H1 (cell line): ENCODE measurements around the gene SHC3. TPM values are rescaled to one million over a fixed set of nuclear protein-coding genes. Genes with fewer than 3 reads are reported as not detected.

Source experiments
- CTCF ChIA-PET: fragments of 300-600 bp; sonication (Branson Sonifier 250); formaldehyde crosslinking; loops from one replicate; lab custom pipeline; 2021; ENCODE audit not compliant: partially characterized antibody; lab: Charles Lee
- POLR2A ChIA-PET: fragments of 300-600 bp; sonication (Branson Sonifier 250); formaldehyde crosslinking; loops from one replicate; lab custom pipeline; 2021; ENCODE audit warnings: inconsistent platforms; ENCODE audit not compliant: partially characterized antibody; lab: Charles Lee
- DNase-seq, 2 experiments: peaks; one replicate each; pipeline versions ENCODE4 v3.0.0 to v3.0.0-alpha.2; 2010 to 2022; ENCODE audit warnings: low spot score in 2 of 2, low read depth in 1 of 2, mixed read lengths in 1 of 2
- FAIRE-seq: peaks from 2 replicates; lab custom pipeline; 2011; peaks lifted over from hg19 to GRCh38; lab: Jason Lieb, UNC
- H2AFZ ChIP-seq: 2 replicates; pipeline ENCODE4 v1.8.1; 2012; ENCODE audit warnings: low read length, inconsistent platforms
- H2AK5ac ChIP-seq: 2 replicates; pipeline ENCODE4 v1.6.1; 2013; ENCODE audit warnings: low read depth, low read length
- H2BK120ac ChIP-seq: replicated peaks from 2 replicates; pipeline ENCODE3; 2013; ENCODE audit warnings: low read depth, low read length, inconsistent platforms
- H2BK12ac ChIP-seq: 2 replicates; pipeline ENCODE4 v1.6.1; 2013; ENCODE audit warnings: low read depth, low read length
- H2BK15ac ChIP-seq: 2 replicates; pipeline ENCODE4 v1.6.1; 2013; ENCODE audit warnings: low read length
- H2BK20ac ChIP-seq: 2 replicates; pipeline ENCODE4 v1.6.1; 2013; ENCODE audit warnings: low read length
- H2BK5ac ChIP-seq: 2 replicates; pipeline ENCODE4 v1.6.1; 2013; ENCODE audit warnings: low read depth, low read length
- H3K14ac ChIP-seq: 2 replicates; pipeline ENCODE4 v1.6.1; 2013; ENCODE audit warnings: inconsistent platforms; ENCODE audit not compliant: insufficient read length
- H3K18ac ChIP-seq: 2 replicates; pipeline ENCODE4 v1.6.1; 2013; ENCODE audit warnings: low read length; ENCODE audit errors: extremely low read depth
- H3K23ac ChIP-seq: 2 replicates; pipeline ENCODE4 v1.6.1; 2013; ENCODE audit warnings: inconsistent platforms; ENCODE audit not compliant: insufficient read length
- H3K23me2 ChIP-seq: 2 replicates; pipeline ENCODE4 v1.6.1; 2013; ENCODE audit warnings: low read depth, low read length
- H3K27ac ChIP-seq: 2 replicates; pipeline ENCODE4 v1.6.1; 2011; ENCODE audit warnings: low read depth, low read length, inconsistent platforms
- H3K27me3 ChIP-seq, 4 experiments: replicated peaks in 1 of 4; 1 replicate in 1 of 4; 2 replicates in 3 of 4; pipeline versions ENCODE4 v1.6.1 to v1.8.1; 2011 to 2013; ENCODE audit warnings: low read length in 3 of 4, mild to moderate bottlenecking in 3 of 4, inconsistent platforms in 2 of 4, mixed read lengths in 2 of 4, moderate library complexity in 1 of 4; ENCODE audit not compliant: control insufficient read depth in 3 of 4, insufficient read depth in 3 of 4; ENCODE audit errors: extremely low read depth in 1 of 4
- H3K36me3 ChIP-seq, 4 experiments: 2 replicates each; pipeline versions ENCODE4 v1.6.1 to v1.8.1; 2011 to 2013; ENCODE audit warnings: mild to moderate bottlenecking in 4 of 4, low read length in 3 of 4, moderate library complexity in 2 of 4, control low read depth in 1 of 4, inconsistent platforms in 1 of 4; ENCODE audit not compliant: insufficient read depth in 4 of 4, control insufficient read depth in 2 of 4
- H3K4ac ChIP-seq: replicated peaks from 2 replicates; pipeline ENCODE3; 2013; ENCODE audit warnings: low read length, low read depth, mixed read lengths, inconsistent platforms; ENCODE audit not compliant: insufficient read length
- H3K4me1 ChIP-seq, 4 experiments: replicated peaks in 1 of 4; 1 replicate in 1 of 4; 2 replicates in 3 of 4; pipeline versions ENCODE4 v1.6.1 to v1.8.1; 2011 to 2013; ENCODE audit warnings: low read length in 3 of 4, inconsistent platforms in 2 of 4, mixed read lengths in 1 of 4; ENCODE audit not compliant: insufficient read depth in 4 of 4, control insufficient read depth in 3 of 4
- H3K4me2 ChIP-seq, 2 experiments: 2 replicates each; pipeline versions ENCODE4 v1.6.1 to v1.8.1; 2011 to 2013; ENCODE audit warnings: low read depth in 2 of 2, low read length in 2 of 2, control low read depth in 1 of 2, inconsistent platforms in 1 of 2, mild to moderate bottlenecking in 1 of 2; ENCODE audit not compliant: insufficient read depth in 1 of 2
- H3K4me3 ChIP-seq, 4 experiments: fragments of 200-600, 300-600 bp in 1 of 4; sonication (generic), shearing (Covaris generic), sonication (Bioruptor Twin) in 1 of 4; 2 replicates each; pipeline versions ENCODE4 v1.5.1 to v1.8.1; 2011 to 2016; ENCODE audit warnings: low read length in 4 of 4, low read depth in 3 of 4, control low read depth in 2 of 4, inconsistent platforms in 2 of 4, mild to moderate bottlenecking in 2 of 4, mixed read lengths in 1 of 4, moderate library complexity in 1 of 4; ENCODE audit not compliant: insufficient read depth in 2 of 4; ENCODE audit errors: extremely low read depth in 1 of 4
- H3K56ac ChIP-seq: replicated peaks from 2 replicates; pipeline ENCODE3; 2013; ENCODE audit warnings: low read depth, mild to moderate bottlenecking, mixed read lengths, low read length, inconsistent platforms; ENCODE audit not compliant: insufficient read length
- H3K79me1 ChIP-seq: 2 replicates; pipeline ENCODE4 v1.6.1; 2013; ENCODE audit warnings: low read depth, low read length, control low read depth
- H3K79me2 ChIP-seq, 2 experiments: 2 replicates each; pipeline versions ENCODE4 v1.6.1 to v1.8.1; 2012 to 2013; ENCODE audit warnings: low read length in 2 of 2, mild to moderate bottlenecking in 2 of 2, inconsistent platforms in 1 of 2; ENCODE audit not compliant: insufficient read depth in 2 of 2, control insufficient read depth in 1 of 2
- H3K9ac ChIP-seq, 4 experiments: replicated peaks in 1 of 4; 1 replicate in 1 of 4; 2 replicates in 3 of 4; pipeline versions ENCODE4 v1.6.1 to v1.8.1; 2011 to 2013; ENCODE audit warnings: low read depth in 3 of 4, low read length in 3 of 4, control low read depth in 2 of 4, mild to moderate bottlenecking in 2 of 4, moderate library complexity in 2 of 4, inconsistent platforms in 1 of 4; ENCODE audit errors: extremely low read depth in 1 of 4
- H3K9me3 ChIP-seq, 2 experiments: 2 replicates each; pipeline versions ENCODE4 v1.6.1 to v1.8.1; 2012 to 2013; ENCODE audit warnings: mild to moderate bottlenecking in 2 of 2, moderate library complexity in 2 of 2, control low read depth in 1 of 2, inconsistent platforms in 1 of 2, low read depth in 1 of 2, low read length in 1 of 2, mixed read lengths in 1 of 2; ENCODE audit not compliant: insufficient read depth in 2 of 2
- H4K20me1 ChIP-seq, 2 experiments: replicated peaks in 1 of 2; 2 replicates each; pipeline versions ENCODE3 to v1.8.1; 2011 to 2013; ENCODE audit warnings: inconsistent platforms in 2 of 2, low read length in 2 of 2, mild to moderate bottlenecking in 1 of 2; ENCODE audit not compliant: insufficient read depth in 2 of 2, control insufficient read depth in 1 of 2
- H4K5ac ChIP-seq: 2 replicates; pipeline ENCODE4 v1.6.1; 2013; ENCODE audit warnings: low read length, low read depth, mixed read lengths, inconsistent platforms; ENCODE audit not compliant: insufficient read length
- H4K8ac ChIP-seq: 2 replicates; pipeline ENCODE4 v1.8.0; 2013; ENCODE audit warnings: mild to moderate bottlenecking, moderate library complexity, low read length, inconsistent platforms; ENCODE audit not compliant: insufficient read depth; ENCODE audit errors: extremely low read depth
- H4K91ac ChIP-seq: replicated peaks from 2 replicates; pipeline ENCODE3; 2013; ENCODE audit warnings: low read length, mixed read lengths, inconsistent platforms; ENCODE audit not compliant: insufficient read length
- CHD2 ChIP-seq: IDR thresholded peaks from 2 replicates; pipeline ENCODE4 v1.6.1; 2012; ENCODE audit warnings: low read length, improper control_type of control experiment
- GTF2F1 ChIP-seq: IDR thresholded peaks from 2 replicates; pipeline ENCODE4 v1.6.1; 2012; ENCODE audit warnings: low read depth, low read length, improper control_type of control experiment, borderline replicate concordance
- HDAC2 ChIP-seq, 2 experiments: fragments of 300-600 bp in 1 of 2; sonication (generic) in 1 of 2; IDR thresholded peaks; 2 replicates each; pipeline ENCODE4 v1.6.1; 2011 to 2012; ENCODE audit warnings: low read depth in 2 of 2, low read length in 2 of 2, mild to moderate bottlenecking in 2 of 2, moderate library complexity in 2 of 2, borderline replicate concordance in 1 of 2, inconsistent platforms in 1 of 2
- NANOG ChIP-seq: IDR thresholded peaks from 2 replicates; pipeline ENCODE4 v1.6.1; 2011; ENCODE audit warnings: low read length, low read depth, mild to moderate bottlenecking, inconsistent platforms; ENCODE audit not compliant: insufficient read depth, poor library complexity, severe bottlenecking
- WGBS, 2 experiments: shearing (Covaris generic) in 1 of 2; methylation state at CpG; one replicate each; pipeline versions ENCODE4 v1.1.6 to v1.1.7; 2013 to 2015; ENCODE audit warnings: low lambda C conversion rate in 2 of 2, mixed read lengths in 2 of 2, inconsistent platforms in 1 of 2, low coverage in 1 of 2, missing lambda C conversion rate in 1 of 2; ENCODE audit not compliant: insufficient replicate concordance in 2 of 2, insufficient coverage in 1 of 2, insufficient read length in 1 of 2; ENCODE audit errors: extremely low coverage in 1 of 2, missing lambda C conversion rate in 1 of 2; 5-methylcytosine and 5-hydroxymethylcytosine counted together
- polyA plus RNA-seq, 7 experiments: library from polyadenylated mRNA; depleted of rRNA in 3 of 7; stranded (reverse) in 5 of 7; unstranded in 2 of 7; fragments of >200 nt in 5 of 7; fragments of 200-250 nt in 2 of 7; gene quantifications; 1 replicate in 5 of 7; 2 replicates in 1 of 7; 4 replicates in 1 of 7; pipeline versions ENCODE4 v1.2.1 to v1.2.3, GENCODE V29; 2011 to 2013; ENCODE audit warnings: missing spikeins in 2 of 7, mixed read lengths in 2 of 7
- total RNA-seq: library from RNA; stranded (reverse); fragmentation: NEBNext Ultra II Directional; extraction: Animal tissue kit (Norgen Biotek cat#: 25700); gene quantifications from 2 replicates; pipeline ENCODE4 v1.2.1, GENCODE V29; 2021
- TF ChIP-seq, protein P1 (sequence below), 3 experiments: IDR thresholded peaks; 1 replicate in 2 of 3; 2 replicates in 1 of 3; pipeline versions ENCODE4 v1.5.1 to v1.6.1; 2011; ENCODE audit warnings: low read length in 3 of 3, mild to moderate bottlenecking in 3 of 3, inconsistent platforms in 2 of 3, low read depth in 1 of 3, moderate library complexity in 1 of 3; ENCODE audit not compliant: insufficient read depth in 1 of 3; ENCODE audit errors: control extremely low read depth in 1 of 3
- TF ChIP-seq, protein P2 (sequence below): IDR thresholded peaks from 2 replicates; pipeline ENCODE4 v1.6.1; 2011; ENCODE audit warnings: low read length, improper control_type of control experiment

SHC3 gene
- total and polyA plus RNA-seq, 2 of the 8 experiments (the other 6 are each of a cell fraction or from before 2014, with no cell fraction given): 1.4 to 7.1 TPM

- Histone ChIP-seq H2BK5ac (no peak overlapping the region), H3K4ac (no peak overlapping the region), H3K56ac (no peak overlapping the region), H2AFZ (no peak overlapping the region), H3K4me1 (peaks cover 0 to 7% (median 4%) of the 10 kb centered on the region in 4 experiments; a peak in 3 of 7 replicates), H3K79me1 (no peaks in the 10 kb centered on the region), H2AK5ac (0 out of 2 replicates have a peak overlapping the region, but pooled peaks have one; percentile 9), H4K8ac (no peak overlapping the region), H3K27me3 (peaks cover 0 to 3% (median 0%) of the 10 kb centered on the region in 4 experiments; a peak in 1 of 7 replicates), H3K4me2 (no peak overlapping the region; a peak in 1 of 4 replicates), H3K23ac (no peak overlapping the region), H2BK20ac (no peak overlapping the region), H3K18ac (peak overlapping the region; percentile 19), H3K14ac (no peak overlapping the region), H3K9ac (no peak overlapping the region), H4K91ac (no peak overlapping the region), H4K20me1 (peaks cover 0 to 12% of the 10 kb centered on the region in 2 experiments), H3K27ac (no peak overlapping the region), H2BK12ac (peak overlapping the region; percentile 43; the same call in 1 of the 2 replicates), H3K79me2 (peaks cover 0 to 5% of the 10 kb centered on the region in 2 experiments; a peak in 2 of 4 replicates), H4K5ac (no peak overlapping the region), H3K9me3 (no peaks in the 10 kb centered on the region; a peak in 1 of 4 replicates), H3K23me2 (peaks cover 12% of the 10 kb centered on the region), H3K4me3 (no peak overlapping the region), H2BK15ac (no peak overlapping the region), H3K36me3 (peaks cover 0 to 2% (median 0%) of the 10 kb centered on the region in 4 experiments; a peak in 1 of 8 replicates), H2BK120ac (no peak overlapping the region)
- no peak for FAIRE-seq
- CTCF ChIA-PET: interaction anchor here (0.6 to 1.1 kb wide), 4 partner anchors 20 to 437 kb away, joined by 3 read pairs; no protein-coding TSS in a partner anchor
- WGBS, 2 experiments: 85% methylated on average over 8 of the region's 8 CpGs; no CpG with 5 or more reads in 1 of the 2 experiments
- POLR2A ChIA-PET: no interaction called here
- DNase-seq: no peak
- TF ChIP-seq NANOG (no peak), CHD2 (no peak), HDAC2 (IDR thresholded peaks at IDR 0.05; ENCODE audit: borderline replicate concordance in 1 of 2, low read depth in 2 of 2, low read length in 2 of 2) (no peak), GTF2F1 (no peak)
- TF ChIP-seq, protein P1, sequence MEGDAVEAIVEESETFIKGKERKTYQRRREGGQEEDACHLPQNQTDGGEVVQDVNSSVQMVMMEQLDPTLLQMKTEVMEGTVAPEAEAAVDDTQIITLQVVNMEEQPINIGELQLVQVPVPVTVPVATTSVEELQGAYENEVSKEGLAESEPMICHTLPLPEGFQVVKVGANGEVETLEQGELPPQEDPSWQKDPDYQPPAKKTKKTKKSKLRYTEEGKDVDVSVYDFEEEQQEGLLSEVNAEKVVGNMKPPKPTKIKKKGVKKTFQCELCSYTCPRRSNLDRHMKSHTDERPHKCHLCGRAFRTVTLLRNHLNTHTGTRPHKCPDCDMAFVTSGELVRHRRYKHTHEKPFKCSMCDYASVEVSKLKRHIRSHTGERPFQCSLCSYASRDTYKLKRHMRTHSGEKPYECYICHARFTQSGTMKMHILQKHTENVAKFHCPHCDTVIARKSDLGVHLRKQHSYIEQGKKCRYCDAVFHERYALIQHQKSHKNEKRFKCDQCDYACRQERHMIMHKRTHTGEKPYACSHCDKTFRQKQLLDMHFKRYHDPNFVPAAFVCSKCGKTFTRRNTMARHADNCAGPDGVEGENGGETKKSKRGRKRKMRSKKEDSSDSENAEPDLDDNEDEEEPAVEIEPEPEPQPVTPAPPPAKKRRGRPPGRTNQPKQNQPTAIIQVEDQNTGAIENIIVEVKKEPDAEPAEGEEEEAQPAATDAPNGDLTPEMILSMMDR (IDR thresholded peaks at IDR 0.05; ENCODE audit: control extremely low read depth in 1 of 3, insufficient read depth in 1 of 3, low read depth in 1 of 3, low read length in 3 of 3): no peak
- TF ChIP-seq, protein P2, sequence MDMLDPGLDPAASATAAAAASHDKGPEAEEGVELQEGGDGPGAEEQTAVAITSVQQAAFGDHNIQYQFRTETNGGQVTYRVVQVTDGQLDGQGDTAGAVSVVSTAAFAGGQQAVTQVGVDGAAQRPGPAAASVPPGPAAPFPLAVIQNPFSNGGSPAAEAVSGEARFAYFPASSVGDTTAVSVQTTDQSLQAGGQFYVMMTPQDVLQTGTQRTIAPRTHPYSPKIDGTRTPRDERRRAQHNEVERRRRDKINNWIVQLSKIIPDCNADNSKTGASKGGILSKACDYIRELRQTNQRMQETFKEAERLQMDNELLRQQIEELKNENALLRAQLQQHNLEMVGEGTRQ: no peak
Observed at GRCh38 chr9:88969646-88970373, 208.8 kb downstream of the SHC3 start.
